Kidney (tissue), 14 donors: ENCODE data around the gene SERPINH1. TPM values are rescaled to one million over a fixed set of nuclear protein-coding genes. Genes with fewer than 3 reads are reported as not detected.

Experiments used
- DNase-seq, 5 donors: peaks; one replicate each; pipeline ENCODE4 v3.0.0-alpha.2; 2013 to 2020
- FAIRE-seq: peaks from 2 replicates; lab custom pipeline; 2012; peaks lifted over from hg19 to GRCh38; lab: Jason Lieb, UNC
- H3K27ac ChIP-seq, 2 donors: one replicate each; pipeline ENCODE4 v1.7.0; 2013; ENCODE audit warnings: low read depth in 2 of 2, low read length in 2 of 2, inconsistent platforms in 1 of 2
- H3K27me3 ChIP-seq: one replicate; pipeline ENCODE4 v1.7.1; 2013; ENCODE audit warnings: low read length, inconsistent platforms; ENCODE audit not compliant: control insufficient read depth, insufficient read depth
- H3K36me3 ChIP-seq, 3 donors: one replicate each; pipeline versions ENCODE4 v1.7.0 to v1.7.1; 2013; ENCODE audit warnings: low read length in 3 of 3, control low read depth in 1 of 3, inconsistent platforms in 1 of 3; ENCODE audit not compliant: insufficient read depth in 3 of 3, control insufficient read depth in 2 of 3
- H3K4me1 ChIP-seq, 3 donors: one replicate each; pipeline versions ENCODE4 v1.7.0 to v1.7.1; 2013; ENCODE audit warnings: low read length in 3 of 3, inconsistent platforms in 1 of 3, low read depth in 1 of 3; ENCODE audit not compliant: control insufficient read depth in 2 of 3, insufficient read depth in 2 of 3
- H3K4me3 ChIP-seq, 3 donors: one replicate each; pipeline versions ENCODE4 v1.7.0 to v1.8.1; 2013; ENCODE audit warnings: low read length in 3 of 3, control low read depth in 1 of 3, inconsistent platforms in 1 of 3
- H3K9ac ChIP-seq, 3 donors: one replicate each; pipeline versions ENCODE4 v1.7.0 to v1.7.1; 2013; ENCODE audit warnings: low read length in 3 of 3, control low read depth in 1 of 3, inconsistent platforms in 1 of 3
- H3K9me3 ChIP-seq, 3 donors: one replicate each; pipeline versions ENCODE4 v1.7.0 to v1.7.1; 2013; ENCODE audit warnings: low read length in 3 of 3, control low read depth in 1 of 3, inconsistent platforms in 1 of 3; ENCODE audit not compliant: control insufficient read depth in 2 of 3, insufficient read depth in 1 of 3
- intact Hi-C: fragments of 100-400 bp; cut with DNase I; formaldehyde crosslinking; loops from one replicate; pipeline ENCODE4 v1.11.1; 2022
- polyA plus RNA-seq: library from polyadenylated mRNA; stranded (reverse); fragments of 350-450 nt; fragmentation: Illumina TruSeq; extraction: RNeasy Lipid Tissue Mini Kit (QIAGEN cat#74804); gene quantifications from one replicate; pipeline ENCODE4 v1.2.3, GENCODE V29; 2014; ENCODE audit warnings: low read depth, low replicate concordance; ENCODE audit not compliant: insufficient read depth
- total RNA-seq: library from RNA; stranded (reverse); fragmentation: NEBNext Ultra II Directional; extraction: Animal tissue kit (Norgen Biotek cat#: 25700); gene quantifications from one replicate; pipeline ENCODE4 v1.2.1, GENCODE V29; 2021
- TF ChIP-seq, protein P1 (sequence below): IDR thresholded peaks from 3 replicates; pipeline ENCODE4 v1.5.1; 2012; ENCODE audit warnings: mild to moderate bottlenecking, moderate library complexity, borderline replicate concordance; ENCODE audit not compliant: insufficient read depth; ENCODE audit errors: extremely low read depth
- donor health status: control.
- donor health status: control.
- donor health status: control.
- donor health status: control.
- donor health status: control.
- donor health status: DM: yes; HTN: yes; CAD: no.
- donor health status: Normal renal cell carcinoma (clear cell type).

The SERPINH1 gene
- total and polyA plus RNA-seq, 2 donors from 2014 or later: 81.1 to 104 TPM

DNA sequence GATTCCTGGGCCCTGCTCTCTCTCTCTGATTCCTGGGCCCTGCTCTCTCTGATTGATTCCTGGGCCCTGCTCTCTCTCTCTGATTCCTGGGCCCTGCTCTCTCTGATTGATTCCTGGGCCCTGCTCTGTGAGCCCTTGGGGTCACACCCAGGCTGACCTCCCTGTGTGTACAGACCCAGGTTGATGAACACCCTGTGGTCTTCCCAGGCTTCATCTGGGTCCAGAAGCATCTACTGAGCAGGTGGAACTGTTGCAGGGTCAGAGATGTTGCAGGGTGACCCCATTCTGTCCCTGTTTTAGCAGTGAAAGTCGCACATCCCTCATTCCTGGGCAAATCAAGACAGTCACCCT, 20.0 kb upstream of the SERPINH1 start:
- Histone ChIP-seq H3K9ac (no peak overlapping the region), H3K9me3 (no peaks in the 10 kb centered on the region), H3K27ac (no peak overlapping the region), H3K4me3 (no peak overlapping the region), H3K4me1 (no peaks in the 10 kb centered on the region), H3K27me3 (no peaks in the 10 kb centered on the region), H3K36me3 (no peaks in the 10 kb centered on the region)
- DNase-seq: no peak
- intact Hi-C loops: no loop called here
- FAIRE-seq: no peak
- TF ChIP-seq, protein P1, sequence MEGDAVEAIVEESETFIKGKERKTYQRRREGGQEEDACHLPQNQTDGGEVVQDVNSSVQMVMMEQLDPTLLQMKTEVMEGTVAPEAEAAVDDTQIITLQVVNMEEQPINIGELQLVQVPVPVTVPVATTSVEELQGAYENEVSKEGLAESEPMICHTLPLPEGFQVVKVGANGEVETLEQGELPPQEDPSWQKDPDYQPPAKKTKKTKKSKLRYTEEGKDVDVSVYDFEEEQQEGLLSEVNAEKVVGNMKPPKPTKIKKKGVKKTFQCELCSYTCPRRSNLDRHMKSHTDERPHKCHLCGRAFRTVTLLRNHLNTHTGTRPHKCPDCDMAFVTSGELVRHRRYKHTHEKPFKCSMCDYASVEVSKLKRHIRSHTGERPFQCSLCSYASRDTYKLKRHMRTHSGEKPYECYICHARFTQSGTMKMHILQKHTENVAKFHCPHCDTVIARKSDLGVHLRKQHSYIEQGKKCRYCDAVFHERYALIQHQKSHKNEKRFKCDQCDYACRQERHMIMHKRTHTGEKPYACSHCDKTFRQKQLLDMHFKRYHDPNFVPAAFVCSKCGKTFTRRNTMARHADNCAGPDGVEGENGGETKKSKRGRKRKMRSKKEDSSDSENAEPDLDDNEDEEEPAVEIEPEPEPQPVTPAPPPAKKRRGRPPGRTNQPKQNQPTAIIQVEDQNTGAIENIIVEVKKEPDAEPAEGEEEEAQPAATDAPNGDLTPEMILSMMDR: no peak

DNA sequence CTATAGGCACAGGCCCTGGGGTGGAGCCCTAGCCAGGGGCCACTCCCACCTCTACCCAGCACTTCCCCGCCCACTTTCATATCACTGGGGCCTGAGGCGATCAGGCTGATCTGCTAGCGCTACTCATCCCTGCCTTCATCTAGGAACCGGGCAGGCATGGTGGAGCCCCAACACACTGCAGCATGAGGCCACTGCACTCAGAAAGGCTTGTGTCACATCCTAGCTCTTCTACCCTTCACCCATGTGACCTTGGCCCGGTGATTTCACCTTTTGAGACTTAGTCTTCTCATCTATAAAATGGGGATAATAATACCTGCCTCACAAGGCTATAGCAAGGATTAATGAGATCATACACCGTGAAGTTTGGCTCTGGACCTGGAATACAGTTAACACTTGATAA, 18.2 kb upstream of the SERPINH1 start:
- Histone ChIP-seq H3K9me3 (no peaks in the 10 kb centered on the region), H3K4me1 (peaks cover 0 to 4% (median 0%) of the 10 kb centered on the region in 3 donors), H3K27me3 (no peaks in the 10 kb centered on the region), H3K27ac (no peak overlapping the region), H3K9ac (no peak overlapping the region), H3K4me3 (no peak overlapping the region), H3K36me3 (no peaks in the 10 kb centered on the region)
- FAIRE-seq (no peak), DNase-seq (no peak)
- intact Hi-C loops: no loop called here
- TF ChIP-seq, protein P1: no peak

DNA sequence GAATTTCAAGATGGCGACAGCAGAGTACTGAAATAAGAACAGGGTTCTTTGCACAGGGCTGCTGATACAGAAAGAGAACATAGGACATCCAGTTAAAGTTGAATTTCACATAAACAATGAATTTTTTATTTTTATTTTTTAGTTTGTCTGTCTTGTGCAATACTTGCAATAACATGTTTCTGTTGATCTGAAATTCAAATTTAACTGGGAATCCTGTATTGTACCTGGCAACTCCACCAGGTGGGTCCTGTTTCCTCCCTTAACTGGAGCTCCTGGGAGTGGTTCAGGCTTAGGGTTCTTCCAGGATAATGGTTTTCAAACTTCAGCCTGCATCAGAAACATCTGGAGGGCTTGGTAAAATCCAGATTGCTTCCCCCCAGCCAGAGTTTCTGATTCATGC, 14.9 kb upstream of the SERPINH1 start:
- intact Hi-C loops: no loop called here
- TF ChIP-seq, protein P1: no peak
- FAIRE-seq (no peak), DNase-seq (no peak)
- peaks cover 0 to 4% (median 0%) of the 10 kb centered on the region in 3 donors for H3K4me1 ChIP-seq
- H3K4me3 ChIP-seq: no peak overlapping the region
- no peak overlapping the region for H3K27ac ChIP-seq
- H3K9me3 ChIP-seq: no peaks in the 10 kb centered on the region
- no peaks in the 10 kb centered on the region for H3K36me3 ChIP-seq
- no peak overlapping the region for H3K9ac ChIP-seq
- H3K27me3 ChIP-seq: no peaks in the 10 kb centered on the region

DNA sequence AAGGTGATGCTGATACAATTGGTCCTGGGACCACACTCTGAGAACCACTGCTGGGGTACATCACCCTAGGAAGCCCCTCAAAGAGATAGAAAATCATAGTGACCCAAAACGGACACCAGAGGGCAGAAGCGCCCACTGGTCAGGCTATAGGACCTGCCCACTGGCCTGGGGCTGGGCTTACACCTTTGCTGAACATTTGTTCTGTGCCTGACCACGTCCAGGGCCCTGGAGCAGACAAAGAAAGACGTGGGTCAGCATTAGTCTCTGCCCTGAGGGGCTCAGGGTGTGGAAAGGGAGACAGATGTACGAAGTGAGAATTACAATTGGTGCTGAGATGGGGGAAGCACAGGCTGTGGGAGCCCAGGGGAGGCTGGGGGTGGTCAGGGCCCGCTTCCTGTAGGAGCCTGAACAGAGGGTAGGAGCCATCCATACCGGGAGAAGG, 14.4 kb upstream of the SERPINH1 start:
- Histone ChIP-seq H3K27ac (no peak overlapping the region), H3K36me3 (no peaks in the 10 kb centered on the region), H3K4me3 (no peak overlapping the region), H3K27me3 (no peaks in the 10 kb centered on the region), H3K9me3 (no peaks in the 10 kb centered on the region), H3K9ac (no peak overlapping the region), H3K4me1 (peaks cover 0 to 4% (median 0%) of the 10 kb centered on the region in 3 donors)
- TF ChIP-seq, protein P1: peak; percentile 87
- DNase-seq (peak in 4 of 5 donors; percentile 85 to 91 (median 88)), FAIRE-seq (no peak)
- intact Hi-C loops: no loop called here
